ENCODE data around the gene NLK. TPM values are rescaled to one million over a fixed set of nuclear protein-coding genes. Genes with fewer than 3 reads are reported as not detected.

Gene NLK
- total RNA-seq (10 to 100 TPM; 12.9 to 19.2 (median 18.0) TPM), polyA plus RNA-seq (1 to 10 TPM; 1.0 to 2.1 TPM), total RNA-seq (17.8 reads per million, percentile 48 among the genes with 10 or more reads in this experiment)

DNA sequence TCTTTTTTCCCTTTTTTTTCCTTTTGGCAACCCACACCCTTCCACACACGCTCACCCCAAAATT, at the start of gene NLK:
Gene NLK, plus strand, starts transcription at position 21 of the 64 bp plus-strand sequence. CDS start 197 bp downstream, outside the sequence.
- Histone ChIP-seq H3K4me3 (ENCODE audit: low read length) (peak within 1 kb of the TSS; percentile 64), H3K9me3 (ENCODE audit: control insufficient read depth in 2 of 3, low read length in 3 of 3) (no peaks in the 10 kb centered on the region), H3K36me3 (ENCODE audit: control insufficient read depth in 2 of 3, insufficient read depth in 3 of 3, low read length in 3 of 3) (no peaks in the 10 kb centered on the region), H3K27ac (ENCODE audit: low read depth, low read length) (peak within 1 kb of the TSS; percentile 71), H3K27me3 (ENCODE audit: control insufficient read depth in 2 of 2, insufficient read depth in 2 of 2, low read length in 2 of 2) (no peaks in the 10 kb centered on the region), H3K4me1 (ENCODE audit: control insufficient read depth in 2 of 2, insufficient read depth in 2 of 2, low read length in 2 of 2) (peaks cover 28 to 43% of the 10 kb centered on the region in 2 donors)
- intact Hi-C loops (cut with micrococcal nuclease), result loop anchor here (5.0 to 10.0 kb wide), 4 partner anchors 75 to 910 kb away; partner anchors contain the start of genes KSR1 (in 1 of the 2), PHF12 (in 1 of the 2) and UNC119 (in 1 of the 2)
- H3K4me1 Mint-ChIP-seq, result peaks cover 44 to 78% (median 73%) of the 10 kb centered on the region in 7 donors
- ChIA-PET POLR2A (no interaction called here), CTCF (no interaction called here)
- H3K9me3 Mint-ChIP-seq, result peaks cover 0 to 4% (median 0%) of the 10 kb centered on the region in 11 donors
- H3K27me3 Mint-ChIP-seq, result peaks cover 0 to 13% (median 0%) of the 10 kb centered on the region in 5 donors
- peaks cover 0 to 23% (median 3%) of the 10 kb centered on the region in 5 donors for H3K36me3 Mint-ChIP-seq
- no peak for DNase-seq
- no peak for ATAC-seq
- H3K4me3 Mint-ChIP-seq, result peak within 1 kb of the TSS; percentile 85 to 92 (median 89)
- peak within 1 kb of the TSS; percentile 75 to 93 (median 91) for H3K27ac Mint-ChIP-seq

DNA sequence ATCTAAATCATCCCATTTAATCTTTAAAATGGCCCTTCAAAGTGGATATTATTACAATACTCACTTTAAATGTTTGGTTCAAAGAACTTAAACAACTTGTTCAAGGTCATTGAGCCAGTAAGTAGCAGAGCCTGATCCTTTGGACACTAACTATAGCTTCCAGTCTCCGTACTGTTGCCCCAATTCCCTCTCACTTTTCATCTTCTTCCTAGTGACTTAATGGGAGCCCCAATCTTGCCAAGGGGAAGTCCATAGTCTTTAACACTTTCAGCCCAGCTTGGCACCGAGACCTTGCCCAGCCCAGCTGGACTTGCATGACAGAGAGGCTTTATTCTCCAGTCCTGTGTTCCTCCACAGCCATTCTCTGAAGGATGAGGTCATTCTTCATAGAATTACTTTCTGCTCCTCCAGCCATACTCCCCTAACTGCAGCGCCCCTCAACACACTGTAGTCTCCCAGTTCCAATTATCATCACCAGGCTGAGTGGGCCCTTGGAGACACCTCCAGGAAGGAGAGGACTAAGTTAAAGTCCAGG, 49.2 kb upstream of the NLK start:
- peaks cover 4 to 16% (median 7%) of the 10 kb centered on the region in 5 donors for H3K27me3 Mint-ChIP-seq
- no peak overlapping the region for H3K27ac Mint-ChIP-seq
- no peaks in the 10 kb centered on the region for H3K27me3 ChIP-seq (ENCODE audit: control insufficient read depth in 2 of 2, insufficient read depth in 2 of 2, low read length in 2 of 2)
- ChIA-PET POLR2A (no interaction called here), CTCF (interaction anchor here (0.6 kb wide), 1 partner anchor 1258 kb away, joined by 4 read pairs; no protein-coding TSS in a partner anchor)
- no peaks in the 10 kb centered on the region for H3K4me1 ChIP-seq (ENCODE audit: control insufficient read depth in 2 of 2, insufficient read depth in 2 of 2, low read length in 2 of 2)
- H3K4me1 Mint-ChIP-seq, result no peaks in the 10 kb centered on the region
- no peaks in the 10 kb centered on the region for H3K36me3 Mint-ChIP-seq
- intact Hi-C loops (cut with micrococcal nuclease), result no loop called here
- no peaks in the 10 kb centered on the region for H3K9me3 Mint-ChIP-seq
- no peaks in the 10 kb centered on the region for H3K36me3 ChIP-seq (ENCODE audit: control insufficient read depth in 2 of 3, insufficient read depth in 3 of 3, low read length in 3 of 3)
- DNase-seq (no peak), ATAC-seq (no peak)
- no peak overlapping the region for H3K4me3 Mint-ChIP-seq
- no peaks in the 10 kb centered on the region for H3K9me3 ChIP-seq (ENCODE audit: control insufficient read depth in 2 of 3, low read length in 3 of 3)
- no peak overlapping the region for H3K27ac ChIP-seq (ENCODE audit: low read depth, low read length)
- H3K4me3 ChIP-seq (ENCODE audit: low read length), result no peak overlapping the region

DNA sequence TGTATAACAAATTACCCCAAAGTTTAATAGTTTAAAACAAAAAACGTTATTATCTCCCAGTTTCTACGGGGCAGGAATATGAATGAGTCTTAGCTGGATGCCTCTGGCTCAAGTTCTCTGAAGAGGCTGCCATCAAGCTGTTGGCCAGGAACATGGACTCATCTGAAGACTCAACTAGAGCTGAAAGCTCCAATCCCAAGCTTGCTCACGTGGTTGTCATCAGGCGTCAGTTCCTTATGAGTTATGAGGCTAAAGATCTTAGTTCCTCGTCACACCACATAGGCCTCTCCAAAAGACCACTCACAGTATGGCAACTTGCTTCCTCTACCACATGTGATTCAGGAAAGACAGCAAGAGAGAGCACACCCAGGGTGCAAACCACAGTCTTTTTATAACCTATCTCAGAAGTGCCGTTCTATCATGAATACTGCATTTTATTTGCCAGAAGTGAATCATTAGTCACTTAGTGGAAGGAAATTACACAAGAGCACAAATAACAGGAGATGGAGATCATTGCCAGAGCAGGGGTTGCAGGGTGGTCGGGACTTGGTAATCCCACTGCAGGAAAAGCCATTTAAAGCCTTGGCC, 48.7 kb upstream of the NLK start:
- H3K9me3 Mint-ChIP-seq, result no peaks in the 10 kb centered on the region
- no peaks in the 10 kb centered on the region for H3K36me3 ChIP-seq (ENCODE audit: control insufficient read depth in 2 of 3, insufficient read depth in 3 of 3, low read length in 3 of 3)
- H3K4me3 ChIP-seq (ENCODE audit: low read length), result no peak overlapping the region

DNA sequence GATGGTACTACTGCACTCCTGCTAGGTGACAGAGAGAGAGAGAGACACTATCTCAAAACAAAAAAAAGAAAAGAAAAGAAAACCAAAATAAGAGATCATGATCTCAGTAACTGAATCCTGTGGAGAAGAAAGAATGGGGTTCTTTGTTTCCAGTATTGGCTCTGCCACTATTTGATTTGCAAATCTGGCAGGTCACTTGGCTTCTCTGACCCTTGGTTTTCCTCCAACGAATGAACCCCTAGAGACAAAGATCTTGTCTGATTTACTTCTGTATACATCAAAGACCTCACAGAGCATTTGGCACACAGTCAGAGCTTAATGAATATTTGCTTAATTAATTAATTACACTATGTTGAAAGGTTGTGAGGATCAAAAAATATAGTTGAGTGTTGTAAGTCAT, 47.9 kb upstream of the NLK start:
- no peak overlapping the region for H3K27ac Mint-ChIP-seq
- H3K36me3 Mint-ChIP-seq, result no peaks in the 10 kb centered on the region

More for the DNA sequence above, 48.7 kb upstream of the NLK start:
- intact Hi-C loops (cut with micrococcal nuclease), result no loop called here
- Mint-ChIP-seq H3K27ac (no peak overlapping the region), H3K4me1 (no peaks in the 10 kb centered on the region), H3K4me3 (no peak overlapping the region), H3K27me3 (peaks cover 6 to 19% (median 11%) of the 10 kb centered on the region in 5 donors), H3K36me3 (no peaks in the 10 kb centered on the region)
- H3K27me3 ChIP-seq (ENCODE audit: control insufficient read depth in 2 of 2, insufficient read depth in 2 of 2, low read length in 2 of 2), result no peaks in the 10 kb centered on the region
- DNase-seq (no peak), ATAC-seq (no peak)
- no peaks in the 10 kb centered on the region for H3K9me3 ChIP-seq (ENCODE audit: control insufficient read depth in 2 of 3, low read length in 3 of 3)
- POLR2A ChIA-PET, result no interaction called here
- CTCF ChIA-PET, result no interaction called here
- H3K4me1 ChIP-seq (ENCODE audit: control insufficient read depth in 2 of 2, insufficient read depth in 2 of 2, low read length in 2 of 2), result no peaks in the 10 kb centered on the region
- H3K27ac ChIP-seq (ENCODE audit: low read depth, low read length), result no peak overlapping the region

DNA sequence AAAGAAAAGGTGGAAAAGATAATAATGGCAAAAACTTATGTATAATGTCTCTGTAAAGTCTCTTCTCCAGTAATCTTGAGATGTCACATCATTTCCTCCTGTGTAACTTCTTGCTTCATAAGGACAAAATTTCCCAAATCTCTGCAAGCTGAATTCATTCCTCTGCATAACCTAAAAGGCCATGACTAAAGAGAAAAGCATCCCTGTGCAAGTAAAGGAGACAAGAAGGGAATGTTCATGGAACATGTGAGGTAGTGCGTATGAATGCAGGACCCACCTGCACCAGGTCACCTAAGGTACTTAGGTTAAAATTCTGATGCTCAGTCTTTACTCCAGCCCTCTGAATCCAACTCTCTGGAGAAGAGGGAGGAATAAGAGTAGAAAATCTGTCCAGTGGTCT, 46.9 kb upstream of the NLK start:
- Histone ChIP-seq H3K27me3 (ENCODE audit: control insufficient read depth in 2 of 2, insufficient read depth in 2 of 2, low read length in 2 of 2) (no peaks in the 10 kb centered on the region), H3K4me3 (ENCODE audit: low read length) (no peak overlapping the region), H3K9me3 (ENCODE audit: control insufficient read depth in 2 of 3, low read length in 3 of 3) (no peaks in the 10 kb centered on the region), H3K27ac (ENCODE audit: low read depth, low read length) (no peak overlapping the region), H3K36me3 (ENCODE audit: control insufficient read depth in 2 of 3, insufficient read depth in 3 of 3, low read length in 3 of 3) (no peaks in the 10 kb centered on the region), H3K4me1 (ENCODE audit: control insufficient read depth in 2 of 2, insufficient read depth in 2 of 2, low read length in 2 of 2) (no peaks in the 10 kb centered on the region)
- H3K27me3 Mint-ChIP-seq, result peaks cover 9 to 23% (median 13%) of the 10 kb centered on the region in 5 donors
- DNase-seq (no peak), ATAC-seq (no peak)
- no peak overlapping the region for H3K4me3 Mint-ChIP-seq
- ChIA-PET CTCF (no interaction called here), POLR2A (no interaction called here)
- H3K36me3 Mint-ChIP-seq, result no peaks in the 10 kb centered on the region
- intact Hi-C loops (cut with micrococcal nuclease), result no loop called here
- no peak overlapping the region for H3K27ac Mint-ChIP-seq
- no peaks in the 10 kb centered on the region for H3K4me1 Mint-ChIP-seq
- peaks cover 0 to 2% (median 0%) of the 10 kb centered on the region in 11 donors for H3K9me3 Mint-ChIP-seq

More for the DNA sequence above, 47.9 kb upstream of the NLK start:
- CTCF ChIA-PET, result no interaction called here
- DNase-seq, result no peak
- Histone ChIP-seq H3K27ac (ENCODE audit: low read depth, low read length) (no peak overlapping the region), H3K27me3 (ENCODE audit: control insufficient read depth in 2 of 2, insufficient read depth in 2 of 2, low read length in 2 of 2) (no peaks in the 10 kb centered on the region), H3K36me3 (ENCODE audit: control insufficient read depth in 2 of 3, insufficient read depth in 3 of 3, low read length in 3 of 3) (no peaks in the 10 kb centered on the region), H3K4me3 (ENCODE audit: low read length) (no peak overlapping the region), H3K9me3 (ENCODE audit: control insufficient read depth in 2 of 3, low read length in 3 of 3) (no peaks in the 10 kb centered on the region), H3K4me1 (ENCODE audit: control insufficient read depth in 2 of 2, insufficient read depth in 2 of 2, low read length in 2 of 2) (no peaks in the 10 kb centered on the region)
- intact Hi-C loops (cut with micrococcal nuclease), result no loop called here
- Mint-ChIP-seq H3K4me3 (no peak overlapping the region), H3K9me3 (no peaks in the 10 kb centered on the region), H3K27me3 (peaks cover 6 to 20% (median 13%) of the 10 kb centered on the region in 5 donors), H3K4me1 (no peaks in the 10 kb centered on the region)
- no peak for ATAC-seq
- POLR2A ChIA-PET, result no interaction called here

DNA sequence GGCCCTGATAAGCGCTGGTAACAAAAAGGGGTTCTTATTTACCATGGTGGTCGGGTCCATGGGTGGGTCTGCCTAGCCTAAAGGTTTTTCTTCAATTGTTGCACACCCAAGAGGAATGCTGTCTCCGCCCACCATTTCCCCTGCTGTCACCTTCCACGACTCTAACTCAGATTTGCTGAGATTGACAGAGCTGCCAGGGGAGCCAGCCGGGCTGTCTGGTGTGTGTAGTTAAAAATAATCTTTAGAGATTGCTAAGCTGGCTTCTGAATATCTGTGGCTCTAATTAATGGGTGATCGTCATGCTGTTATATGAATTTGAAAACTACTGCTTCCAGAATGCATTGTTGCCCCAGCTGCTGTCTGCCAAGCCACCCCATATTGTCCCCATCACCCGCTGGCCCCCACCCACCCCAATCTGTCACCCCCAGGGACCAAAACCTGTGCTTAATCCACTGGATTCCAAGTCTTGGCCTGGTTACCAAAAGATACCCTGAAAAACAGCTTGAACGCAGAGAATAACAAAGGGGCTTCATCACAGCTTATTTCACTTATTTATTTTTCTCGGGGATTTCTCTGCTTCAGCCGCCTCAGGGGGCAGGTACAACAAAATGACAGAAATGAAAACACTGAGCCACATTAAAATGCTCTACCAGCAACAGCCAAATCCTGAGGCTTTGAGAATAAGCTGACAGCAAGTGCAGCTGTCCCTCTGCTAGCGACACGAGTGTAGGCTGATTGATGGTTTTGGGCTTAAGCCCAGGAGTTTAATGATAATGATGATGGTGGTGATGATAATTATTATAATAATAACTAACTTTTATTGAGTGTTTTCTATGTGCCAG, 46.1 kb upstream of the NLK start:
- no peak overlapping the region for H3K4me3 ChIP-seq (ENCODE audit: low read length)
- no peak overlapping the region for H3K27ac Mint-ChIP-seq
- no peak for ATAC-seq
- CTCF ChIA-PET, result no interaction called here
- no peaks in the 10 kb centered on the region for H3K36me3 ChIP-seq (ENCODE audit: control insufficient read depth in 2 of 3, insufficient read depth in 3 of 3, low read length in 3 of 3)
- peaks cover 11 to 25% (median 16%) of the 10 kb centered on the region in 5 donors for H3K27me3 Mint-ChIP-seq
- no peaks in the 10 kb centered on the region for H3K4me1 Mint-ChIP-seq
- no peak for DNase-seq
- intact Hi-C loops (cut with micrococcal nuclease), result no loop called here
- H3K36me3 Mint-ChIP-seq, result no peaks in the 10 kb centered on the region
- H3K27me3 ChIP-seq (ENCODE audit: control insufficient read depth in 2 of 2, insufficient read depth in 2 of 2, low read length in 2 of 2), result no peaks in the 10 kb centered on the region
- no peak overlapping the region for H3K27ac ChIP-seq (ENCODE audit: low read depth, low read length)
- no peaks in the 10 kb centered on the region for H3K4me1 ChIP-seq (ENCODE audit: control insufficient read depth in 2 of 2, insufficient read depth in 2 of 2, low read length in 2 of 2)
- no peak overlapping the region for H3K4me3 Mint-ChIP-seq
- peaks cover 0 to 2% (median 0%) of the 10 kb centered on the region in 11 donors for H3K9me3 Mint-ChIP-seq
- H3K9me3 ChIP-seq (ENCODE audit: control insufficient read depth in 2 of 3, low read length in 3 of 3), result no peaks in the 10 kb centered on the region
- POLR2A ChIA-PET, result no interaction called here

DNA sequence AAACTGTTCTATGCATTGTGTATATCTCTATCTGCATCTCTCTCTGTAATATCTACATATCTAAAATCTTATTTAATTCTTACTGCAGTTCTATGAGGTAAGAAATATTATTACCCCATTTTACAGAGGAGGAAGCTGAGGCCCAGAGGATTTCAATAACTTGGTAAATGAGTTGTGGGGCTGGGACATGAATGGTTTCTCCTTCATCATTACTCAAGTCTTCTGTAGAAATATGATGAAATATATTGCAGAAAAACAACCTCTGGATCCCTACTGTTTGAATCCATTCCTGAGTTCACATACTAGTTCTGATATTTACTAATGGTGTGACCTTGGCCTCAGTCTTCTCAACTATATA, 45.5 kb upstream of the NLK start:
- ATAC-seq, result no peak
- CTCF ChIA-PET, result no interaction called here

More for the DNA sequence above, 45.5 kb upstream of the NLK start:
- Histone ChIP-seq H3K4me1 (ENCODE audit: control insufficient read depth in 2 of 2, insufficient read depth in 2 of 2, low read length in 2 of 2) (no peaks in the 10 kb centered on the region), H3K27me3 (ENCODE audit: control insufficient read depth in 2 of 2, insufficient read depth in 2 of 2, low read length in 2 of 2) (no peaks in the 10 kb centered on the region), H3K36me3 (ENCODE audit: control insufficient read depth in 2 of 3, insufficient read depth in 3 of 3, low read length in 3 of 3) (no peaks in the 10 kb centered on the region), H3K27ac (ENCODE audit: low read depth, low read length) (no peak overlapping the region), H3K4me3 (ENCODE audit: low read length) (no peak overlapping the region), H3K9me3 (ENCODE audit: control insufficient read depth in 2 of 3, low read length in 3 of 3) (no peaks in the 10 kb centered on the region)
- H3K9me3 Mint-ChIP-seq, result peaks cover 0 to 2% (median 0%) of the 10 kb centered on the region in 11 donors
- DNase-seq, result no peak
- no peak overlapping the region for H3K4me3 Mint-ChIP-seq
- POLR2A ChIA-PET, result no interaction called here
- intact Hi-C loops (cut with micrococcal nuclease), result no loop called here
- no peaks in the 10 kb centered on the region for H3K36me3 Mint-ChIP-seq
- H3K4me1 Mint-ChIP-seq, result no peaks in the 10 kb centered on the region
- peaks cover 11 to 25% (median 16%) of the 10 kb centered on the region in 5 donors for H3K27me3 Mint-ChIP-seq
- H3K27ac Mint-ChIP-seq, result no peak overlapping the region

Measured in naive thymus-derived CD4-positive, alpha-beta T cell (primary cell).